ENCODE results near the gene PPDPF. TPM values are rescaled to one million over a fixed set of nuclear protein-coding genes. Genes with fewer than 3 reads are reported as not detected.
A peak's percentile ranks its signal among the peaks of the same experiment; 100 is the strongest.

Gene PPDPF
- polyA plus RNA-seq, 1 donor from 2014 or later = 95.1 TPM

- no peaks in the 10 kb centered on the region for H3K36me3 ChIP-seq (ENCODE audit: insufficient read depth, low read length)
- peak overlapping the region; percentile 54 for H3K9ac ChIP-seq (ENCODE audit: low read length)
- H4K20me1 ChIP-seq (ENCODE audit: insufficient read depth) = no peaks in the 10 kb centered on the region
- no peak for TF ChIP-seq EZH2 (IDR thresholded peaks at IDR 0.05; ENCODE audit: borderline replicate concordance, insufficient read depth, low read length, poor library complexity, severe bottlenecking)
- TF ChIP-seq EP300 (conservative IDR thresholded peaks at IDR 0.05; ENCODE audit: poor library complexity, severe bottlenecking) = no peak
- no peak for TF ChIP-seq POLR2AphosphoS5 (IDR thresholded peaks at IDR 0.05)
- no peak for TF ChIP-seq MXI1 (conservative IDR thresholded peaks at IDR 0.05; ENCODE audit: poor library complexity, severe bottlenecking)
- TF ChIP-seq TAF1 (IDR thresholded peaks at IDR 0.05; ENCODE audit: low read depth) = no peak
- no peak for TF ChIP-seq SMC3 (conservative IDR thresholded peaks at IDR 0.05; ENCODE audit: poor library complexity)
- no peak for TF ChIP-seq REST (IDR thresholded peaks at IDR 0.05; ENCODE audit: borderline replicate concordance)
- H3K9me2 ChIP-seq (ENCODE audit: insufficient read depth, low read length) = no peaks in the 10 kb centered on the region
- no peaks in the 10 kb centered on the region for H3K27me3 ChIP-seq (ENCODE audit: insufficient read depth, low read depth, low read length)
- H3K4me3 ChIP-seq (ENCODE audit: low read length) = peak overlapping the region; percentile 65
- no peaks in the 10 kb centered on the region for H3F3A ChIP-seq (ENCODE audit: insufficient read depth, low read length, poor library complexity, severe bottlenecking)
- no peaks in the 10 kb centered on the region for H3K79me2 ChIP-seq (replicated peaks; ENCODE audit: insufficient read depth, low read length)
- H2AFZ ChIP-seq (ENCODE audit: low read depth, low read length) = peak overlapping the region; percentile 45
- H3K9me3 ChIP-seq (ENCODE audit: low read length) = no peaks in the 10 kb centered on the region
- no peak overlapping the region for H3K27ac ChIP-seq (ENCODE audit: low read length)
- H3K4me2 ChIP-seq (ENCODE audit: low read length) = no peak overlapping the region
Observed at GRCh38 chr20:63553251-63553932, 32.8 kb downstream of the PPDPF start.

- Histone ChIP-seq H3K27ac (ENCODE audit: low read length) (no peak within 1 kb of the TSS), H3F3A (ENCODE audit: insufficient read depth, low read length, poor library complexity, severe bottlenecking) (no peaks in the 10 kb centered on the region), H3K4me2 (ENCODE audit: low read length) (no peak within 1 kb of the TSS), H4K20me1 (ENCODE audit: insufficient read depth) (no peaks in the 10 kb centered on the region), H3K9me2 (ENCODE audit: insufficient read depth, low read length) (no peaks in the 10 kb centered on the region), H2AFZ (ENCODE audit: low read depth, low read length) (peak within 1 kb of the TSS; percentile 45), H3K9ac (ENCODE audit: low read length) (peak within 1 kb of the TSS; percentile 54), H3K36me3 (ENCODE audit: insufficient read depth, low read length) (no peaks in the 10 kb centered on the region), H3K9me3 (ENCODE audit: low read length) (no peaks in the 10 kb centered on the region), H3K79me2 (replicated peaks; ENCODE audit: insufficient read depth, low read length) (no peaks in the 10 kb centered on the region), H3K4me3 (ENCODE audit: low read length) (peak within 1 kb of the TSS; percentile 65), H3K27me3 (ENCODE audit: insufficient read depth, low read depth, low read length) (no peaks in the 10 kb centered on the region)
- TF ChIP-seq TAF1 (IDR thresholded peaks at IDR 0.05; ENCODE audit: low read depth) (no peak), EP300 (conservative IDR thresholded peaks at IDR 0.05; ENCODE audit: poor library complexity, severe bottlenecking) (no peak), MXI1 (conservative IDR thresholded peaks at IDR 0.05; ENCODE audit: poor library complexity, severe bottlenecking) (no peak)
Observed at GRCh38 chr20:63553933-63554290, 33.3 kb downstream of the PPDPF start, which contains the start of gene FNDC11. TSS of gene FNDC11 (plus strand) at chr20:63554159. CDS start at chr20:63555664, 1,505 bp downstream.

- no peaks in the 10 kb centered on the region for H3K9me2 ChIP-seq (ENCODE audit: insufficient read depth, low read length)
- H3K9ac ChIP-seq (ENCODE audit: low read length) = peak overlapping the region; percentile 54
- no peaks in the 10 kb centered on the region for H3K79me2 ChIP-seq (replicated peaks; ENCODE audit: insufficient read depth, low read length)
- no peaks in the 10 kb centered on the region for H3K27me3 ChIP-seq (ENCODE audit: insufficient read depth, low read depth, low read length)
- H3K4me3 ChIP-seq (ENCODE audit: low read length) = peak overlapping the region; percentile 65
- H2AFZ ChIP-seq (ENCODE audit: low read depth, low read length) = peak overlapping the region; percentile 45
- no peaks in the 10 kb centered on the region for H4K20me1 ChIP-seq (ENCODE audit: insufficient read depth)
- TF ChIP-seq POLR2AphosphoS5 (IDR thresholded peaks at IDR 0.05) = no peak
- no peak for TF ChIP-seq CTCF (IDR thresholded peaks at IDR 0.05; ENCODE audit: poor library complexity, severe bottlenecking)
- TF ChIP-seq REST (IDR thresholded peaks at IDR 0.05; ENCODE audit: borderline replicate concordance) = no peak
- TF ChIP-seq TAF1 (IDR thresholded peaks at IDR 0.05; ENCODE audit: low read depth) = no peak
- TF ChIP-seq EZH2 (IDR thresholded peaks at IDR 0.05; ENCODE audit: borderline replicate concordance, insufficient read depth, low read length, poor library complexity, severe bottlenecking) = no peak
- no peak for TF ChIP-seq EP300 (conservative IDR thresholded peaks at IDR 0.05; ENCODE audit: poor library complexity, severe bottlenecking)
- no peak for TF ChIP-seq RAD21 (conservative IDR thresholded peaks at IDR 0.05)
- no peak for TF ChIP-seq MXI1 (conservative IDR thresholded peaks at IDR 0.05; ENCODE audit: poor library complexity, severe bottlenecking)
- TF ChIP-seq SMC3 (conservative IDR thresholded peaks at IDR 0.05; ENCODE audit: poor library complexity) = no peak
- H3K36me3 ChIP-seq (ENCODE audit: insufficient read depth, low read length) = no peaks in the 10 kb centered on the region
- no peaks in the 10 kb centered on the region for H3F3A ChIP-seq (ENCODE audit: insufficient read depth, low read length, poor library complexity, severe bottlenecking)
- H3K27ac ChIP-seq (ENCODE audit: low read length) = no peak overlapping the region
- H3K9me3 ChIP-seq (ENCODE audit: low read length) = no peaks in the 10 kb centered on the region
- H3K4me2 ChIP-seq (ENCODE audit: low read length) = no peak overlapping the region
Observed at GRCh38 chr20:63554361-63555278, 34.1 kb downstream of the PPDPF start.
